ENCODE data around the gene RPS21.

DNA sequence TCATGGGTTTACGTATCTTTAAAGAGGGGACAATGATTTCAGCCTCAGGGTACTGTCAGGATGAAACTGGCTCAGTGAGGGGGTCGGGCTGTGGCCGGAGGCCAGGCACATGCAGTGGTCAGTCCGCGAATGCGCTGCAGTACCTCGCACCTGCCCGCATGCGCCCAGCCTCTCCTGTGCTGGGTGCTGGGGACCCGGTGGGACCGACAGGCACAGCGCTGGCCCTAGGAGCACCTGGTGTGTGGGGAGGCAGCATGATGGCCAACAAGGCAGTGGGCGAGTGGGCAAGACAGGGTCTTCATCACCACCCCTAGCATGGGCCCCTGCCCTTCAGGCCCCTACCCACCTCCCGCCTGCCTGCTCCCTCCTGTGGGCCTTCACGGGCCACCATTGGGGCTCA lies 21.2 kb downstream of the RPS21 start:
- TF ChIP-seq, protein P1, sequence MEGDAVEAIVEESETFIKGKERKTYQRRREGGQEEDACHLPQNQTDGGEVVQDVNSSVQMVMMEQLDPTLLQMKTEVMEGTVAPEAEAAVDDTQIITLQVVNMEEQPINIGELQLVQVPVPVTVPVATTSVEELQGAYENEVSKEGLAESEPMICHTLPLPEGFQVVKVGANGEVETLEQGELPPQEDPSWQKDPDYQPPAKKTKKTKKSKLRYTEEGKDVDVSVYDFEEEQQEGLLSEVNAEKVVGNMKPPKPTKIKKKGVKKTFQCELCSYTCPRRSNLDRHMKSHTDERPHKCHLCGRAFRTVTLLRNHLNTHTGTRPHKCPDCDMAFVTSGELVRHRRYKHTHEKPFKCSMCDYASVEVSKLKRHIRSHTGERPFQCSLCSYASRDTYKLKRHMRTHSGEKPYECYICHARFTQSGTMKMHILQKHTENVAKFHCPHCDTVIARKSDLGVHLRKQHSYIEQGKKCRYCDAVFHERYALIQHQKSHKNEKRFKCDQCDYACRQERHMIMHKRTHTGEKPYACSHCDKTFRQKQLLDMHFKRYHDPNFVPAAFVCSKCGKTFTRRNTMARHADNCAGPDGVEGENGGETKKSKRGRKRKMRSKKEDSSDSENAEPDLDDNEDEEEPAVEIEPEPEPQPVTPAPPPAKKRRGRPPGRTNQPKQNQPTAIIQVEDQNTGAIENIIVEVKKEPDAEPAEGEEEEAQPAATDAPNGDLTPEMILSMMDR (IDR thresholded peaks at IDR 0.05; ENCODE audit: low read depth, low read length, poor library complexity, severe bottlenecking): no peak
- no peak for TF ChIP-seq EZH2phosphoT487 (IDR thresholded peaks at IDR 0.05; ENCODE audit: borderline replicate concordance, low read length)
